ENCODE data around the gene SPECC1L.
"Not testable (repeated sequence)": the region's sequence is repeated elsewhere in the genome, so short reads cannot be mapped to it uniquely, and the experiment has no call there.

SPECC1L gene

GRCh38 chr22:24282401-24282800 is 11.8 kb downstream of the SPECC1L start:
- DNase-seq (ENCODE audit: low spot score): no peak
- no peak for TF ChIP-seq CTCF (IDR thresholded peaks at IDR 0.05; ENCODE audit: extremely low read depth, insufficient read depth, missing control alignments)
- in situ Hi-C loops (cut with MboI; ENCODE audit: low pct_unique_long_range_greater_than_20kb, low sequenced_read_pairs, unreplicated experiment): no loop called here

DNA sequence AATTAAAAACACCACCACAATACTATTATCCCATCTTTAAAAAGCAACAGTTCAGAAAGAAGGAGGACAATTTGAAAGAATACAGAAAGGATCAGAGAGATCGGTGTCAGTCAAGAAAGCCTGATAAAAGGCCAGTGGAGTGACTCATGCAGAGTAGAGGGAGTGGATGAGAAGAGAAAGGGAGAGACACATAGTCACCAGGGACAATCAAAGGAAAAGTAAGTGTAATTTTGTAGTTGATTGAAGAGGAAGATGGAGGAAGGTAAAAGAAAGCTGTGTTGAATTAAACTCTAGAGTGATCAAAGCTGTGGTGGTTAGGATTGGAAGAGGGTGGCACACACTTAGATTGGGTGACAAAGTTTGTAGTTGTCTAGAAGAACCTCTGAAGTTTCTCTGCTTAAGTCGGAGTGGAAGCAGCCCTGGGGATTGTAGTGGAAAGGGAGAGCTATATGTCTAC is 14.1 kb downstream of the SPECC1L start:
- in situ Hi-C loops (cut with MboI; ENCODE audit: low pct_unique_long_range_greater_than_20kb, low sequenced_read_pairs, unreplicated experiment): no loop called here
- no peak for DNase-seq (ENCODE audit: low spot score)
- no peak for TF ChIP-seq CTCF (IDR thresholded peaks at IDR 0.05; ENCODE audit: extremely low read depth, insufficient read depth, missing control alignments)

DNA sequence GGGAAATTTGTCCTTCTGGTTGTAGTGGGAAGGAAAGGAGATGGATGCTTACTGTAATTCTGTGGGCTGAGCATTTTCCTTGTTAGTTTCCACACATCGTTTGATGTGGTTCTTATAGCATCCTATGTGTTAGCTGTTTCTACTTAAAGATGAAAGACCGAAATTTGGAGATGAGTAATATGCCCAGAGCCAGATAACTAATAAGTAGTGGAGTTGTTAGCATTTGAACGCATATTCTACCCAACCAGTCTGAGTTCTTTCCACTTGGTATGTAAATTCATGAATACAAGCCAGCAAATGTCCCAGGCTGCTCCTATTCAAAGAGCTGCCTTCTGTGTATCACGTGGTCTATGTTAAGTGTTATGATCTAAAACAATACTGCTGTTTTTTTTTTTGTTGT is 14.6 kb downstream of the SPECC1L start:
- no peak for TF ChIP-seq CTCF (IDR thresholded peaks at IDR 0.05; ENCODE audit: extremely low read depth, insufficient read depth, missing control alignments)
- no peak for DNase-seq (ENCODE audit: low spot score)
- in situ Hi-C loops (cut with MboI; ENCODE audit: low pct_unique_long_range_greater_than_20kb, low sequenced_read_pairs, unreplicated experiment): no loop called here

DNA sequence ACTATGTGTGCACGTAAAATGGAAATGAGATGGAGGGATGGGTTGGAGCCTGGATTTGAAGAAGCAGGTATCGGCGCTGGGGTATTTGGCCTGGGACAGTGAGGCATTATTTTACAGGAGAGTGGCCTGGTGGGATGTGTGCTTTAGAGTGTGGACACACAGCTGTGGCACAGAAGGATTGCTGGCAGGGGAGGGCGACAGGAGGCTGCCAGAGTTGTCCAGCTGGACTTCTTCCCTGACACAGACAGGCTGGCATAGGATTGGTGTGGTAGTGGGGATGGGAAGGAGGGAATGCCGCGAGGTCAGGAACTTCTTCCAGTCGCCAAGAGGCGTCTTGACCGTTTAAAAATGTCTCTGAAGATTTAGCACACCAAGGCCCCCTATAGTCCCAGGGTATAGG is 16.6 kb downstream of the SPECC1L start:
- in situ Hi-C loops (cut with MboI; ENCODE audit: low pct_unique_long_range_greater_than_20kb, low sequenced_read_pairs, unreplicated experiment); DNase-seq (ENCODE audit: low spot score): not testable (repeated sequence)

- DNase-seq (ENCODE audit: low spot score); in situ Hi-C loops (cut with MboI; ENCODE audit: low pct_unique_long_range_greater_than_20kb, low sequenced_read_pairs, unreplicated experiment): not testable (repeated sequence)
Observed at GRCh38 chr22:24287801-24288200, 17.2 kb downstream of the SPECC1L start.

DNA sequence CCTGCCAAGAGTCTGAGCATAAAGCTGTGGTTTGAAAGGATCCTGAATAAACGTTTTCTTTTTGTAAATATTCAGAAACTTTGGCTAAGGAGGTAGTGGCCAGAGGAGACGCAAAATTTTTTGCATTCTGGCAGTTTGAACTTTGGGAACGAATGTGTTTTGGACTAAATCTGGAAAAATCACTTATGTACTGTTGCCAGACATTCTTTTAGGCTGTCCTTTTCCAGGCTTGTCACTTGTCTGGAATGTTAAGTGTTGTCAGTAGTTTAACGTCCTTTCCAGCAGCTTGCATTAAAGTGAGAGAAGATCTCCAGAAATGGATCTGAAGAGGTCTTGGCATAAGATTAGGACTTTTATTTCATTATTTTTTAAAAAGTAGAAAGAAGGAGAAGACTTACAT is 18.5 kb downstream of the SPECC1L start:
- no peak for TF ChIP-seq CTCF (IDR thresholded peaks at IDR 0.05; ENCODE audit: extremely low read depth, insufficient read depth, missing control alignments)
- no peak for DNase-seq (ENCODE audit: low spot score)

DNA sequence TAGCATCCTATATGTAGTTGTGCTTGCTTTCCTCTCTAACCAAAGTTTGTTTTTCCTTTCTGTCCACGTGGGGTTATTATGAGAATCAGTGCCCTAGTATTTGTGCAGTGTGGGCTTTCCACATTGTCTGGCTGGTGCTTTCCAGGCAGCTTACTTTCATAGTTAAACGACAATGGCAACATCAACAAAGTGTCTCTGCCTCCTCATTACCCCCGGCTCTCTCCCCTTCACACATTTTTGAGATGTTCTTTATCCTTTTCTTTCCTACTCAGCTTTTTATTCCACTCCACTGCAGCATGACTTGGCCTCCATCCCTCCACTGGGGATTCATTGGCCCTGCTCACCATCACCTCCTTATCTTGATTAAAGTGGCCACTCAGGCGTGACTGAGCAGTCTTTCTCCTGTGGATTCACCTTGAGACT is 19.1 kb downstream of the SPECC1L start:
- in situ Hi-C loops (cut with MboI; ENCODE audit: low pct_unique_long_range_greater_than_20kb, low sequenced_read_pairs, unreplicated experiment): no loop called here
- DNase-seq (ENCODE audit: low spot score): no peak
- no peak for TF ChIP-seq CTCF (IDR thresholded peaks at IDR 0.05; ENCODE audit: extremely low read depth, insufficient read depth, missing control alignments)

More for the DNA sequence above, 18.5 kb downstream of the SPECC1L start:
- in situ Hi-C loops (cut with MboI; ENCODE audit: low pct_unique_long_range_greater_than_20kb, low sequenced_read_pairs, unreplicated experiment): no loop called here

DNA sequence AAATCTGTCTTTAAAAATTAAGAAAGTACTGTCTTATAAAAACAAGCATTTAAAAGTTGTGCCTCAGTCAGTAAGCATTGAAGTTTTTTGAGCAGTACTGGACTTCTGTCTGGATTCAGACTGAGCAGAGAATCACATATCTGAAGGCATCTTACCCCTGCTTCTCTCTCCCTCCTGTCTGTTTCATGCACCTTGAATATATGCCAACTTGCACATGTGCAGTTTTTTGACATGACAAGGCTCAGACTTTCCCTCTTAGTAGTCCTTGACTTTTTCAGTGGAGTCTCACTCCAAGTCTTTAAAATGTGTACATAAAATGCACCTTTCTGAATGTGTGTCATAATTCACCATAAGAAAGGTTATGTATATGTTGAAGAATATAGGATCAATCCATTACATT is 19.8 kb downstream of the SPECC1L start:
- no peak for TF ChIP-seq CTCF (IDR thresholded peaks at IDR 0.05; ENCODE audit: extremely low read depth, insufficient read depth, missing control alignments)
- in situ Hi-C loops (cut with MboI; ENCODE audit: low pct_unique_long_range_greater_than_20kb, low sequenced_read_pairs, unreplicated experiment): no loop called here
- no peak for DNase-seq (ENCODE audit: low spot score)
